ENCODE results near the gene MTHFSD.

MTHFSD gene

GRCh38 chr16:86522634-86523033 is 32.4 kb downstream of the MTHFSD start:
- Histone ChIP-seq H3K4me3 (ENCODE audit: low read length) (no peak overlapping the region), H3K9ac (ENCODE audit: low read length) (no peak overlapping the region), H3K4me2 (ENCODE audit: low read depth, low read length) (no peak overlapping the region), H3F3A (ENCODE audit: insufficient read depth, low read length) (no peaks in the 10 kb centered on the region), H3K4me1 (ENCODE audit: low read length) (no peaks in the 10 kb centered on the region), H3K36me3 (replicated peaks; ENCODE audit: insufficient read depth, low read length) (no peaks in the 10 kb centered on the region), H4K20me1 (ENCODE audit: insufficient read depth, low read length) (no peaks in the 10 kb centered on the region), H2AFZ (ENCODE audit: low read length) (no peak overlapping the region), H3K9me3 (replicated peaks; ENCODE audit: insufficient read depth, low read length) (no peaks in the 10 kb centered on the region), H3K27me3 (replicated peaks; ENCODE audit: insufficient read depth, low read length) (peaks cover 47% of the 10 kb centered on the region), H3K9me2 (replicated peaks; ENCODE audit: insufficient read depth, low read length) (no peaks in the 10 kb centered on the region), H3K27ac (ENCODE audit: low read length) (no peak overlapping the region), H3K79me2 (ENCODE audit: low read length) (no peaks in the 10 kb centered on the region)
- no peak for DNase-seq
- no peak for TF ChIP-seq CTCF (IDR thresholded peaks at IDR 0.05; ENCODE audit: low read length)
- no peak for TF ChIP-seq EZH2phosphoT487 (IDR thresholded peaks at IDR 0.05; ENCODE audit: low read length)
- no peak for TF ChIP-seq EZH2 (optimal IDR thresholded peaks at IDR 0.05; ENCODE audit: low read depth, low read length)

- peaks cover 58% of the 10 kb centered on the region for H3K27me3 ChIP-seq (replicated peaks; ENCODE audit: insufficient read depth, low read length)
- H3K36me3 ChIP-seq (replicated peaks; ENCODE audit: insufficient read depth, low read length), result no peaks in the 10 kb centered on the region
- H3K79me2 ChIP-seq (ENCODE audit: low read length), result no peaks in the 10 kb centered on the region
- H2AFZ ChIP-seq (ENCODE audit: low read length), result no peak overlapping the region
- H4K20me1 ChIP-seq (ENCODE audit: insufficient read depth, low read length), result no peaks in the 10 kb centered on the region
- no peak overlapping the region for H3K4me2 ChIP-seq (ENCODE audit: low read depth, low read length)
- no peaks in the 10 kb centered on the region for H3K9me2 ChIP-seq (replicated peaks; ENCODE audit: insufficient read depth, low read length)
- no peaks in the 10 kb centered on the region for H3K4me1 ChIP-seq (ENCODE audit: low read length)
- no peak overlapping the region for H3K9ac ChIP-seq (ENCODE audit: low read length)
- H3K4me3 ChIP-seq (ENCODE audit: low read length), result no peak overlapping the region
- TF ChIP-seq CTCF (IDR thresholded peaks at IDR 0.05; ENCODE audit: low read length) (no peak), EZH2 (optimal IDR thresholded peaks at IDR 0.05; ENCODE audit: low read depth, low read length) (no peak), EZH2phosphoT487 (IDR thresholded peaks at IDR 0.05; ENCODE audit: low read length) (no peak)
- no peaks in the 10 kb centered on the region for H3K9me3 ChIP-seq (replicated peaks; ENCODE audit: insufficient read depth, low read length)
- H3F3A ChIP-seq (ENCODE audit: insufficient read depth, low read length), result no peaks in the 10 kb centered on the region
- DNase-seq, result no peak
- H3K27ac ChIP-seq (ENCODE audit: low read length), result no peak overlapping the region
Observed at GRCh38 chr16:86521236-86522197, 33.5 kb downstream of the MTHFSD start.

GRCh38 chr16:86520317-86521210 is 34.5 kb downstream of the MTHFSD start:
- no peak for TF ChIP-seq EZH2phosphoT487 (IDR thresholded peaks at IDR 0.05; ENCODE audit: low read length)
- TF ChIP-seq CTCF (IDR thresholded peaks at IDR 0.05; ENCODE audit: low read length), result no peak
- TF ChIP-seq EZH2 (optimal IDR thresholded peaks at IDR 0.05; ENCODE audit: low read depth, low read length), result no peak

More at GRCh38 chr16:86520317-86521210, 34.5 kb downstream of the MTHFSD start:
- Histone ChIP-seq H3K27ac (ENCODE audit: low read length) (no peak overlapping the region), H3K4me1 (ENCODE audit: low read length) (no peaks in the 10 kb centered on the region), H3K9ac (ENCODE audit: low read length) (no peak overlapping the region), H3K4me2 (ENCODE audit: low read depth, low read length) (peak overlapping the region; percentile 37; the same call in 1 of the 2 replicates), H3K79me2 (ENCODE audit: low read length) (no peaks in the 10 kb centered on the region), H2AFZ (ENCODE audit: low read length) (no peak overlapping the region), H3K36me3 (replicated peaks; ENCODE audit: insufficient read depth, low read length) (no peaks in the 10 kb centered on the region), H3F3A (ENCODE audit: insufficient read depth, low read length) (no peaks in the 10 kb centered on the region), H4K20me1 (ENCODE audit: insufficient read depth, low read length) (no peaks in the 10 kb centered on the region), H3K9me2 (replicated peaks; ENCODE audit: insufficient read depth, low read length) (no peaks in the 10 kb centered on the region), H3K4me3 (ENCODE audit: low read length) (no peak overlapping the region), H3K27me3 (replicated peaks; ENCODE audit: insufficient read depth, low read length) (peaks cover 68% of the 10 kb centered on the region), H3K9me3 (replicated peaks; ENCODE audit: insufficient read depth, low read length) (no peaks in the 10 kb centered on the region)
- DNase-seq, result no peak

Measured in MM.1S (cell line).